Measurements from ENCODE around the gene MAPKAP1. TPM values are rescaled to one million over a fixed set of nuclear protein-coding genes. Genes with fewer than 3 reads are reported as not detected.
"Not testable (repeated sequence)": the region's sequence is repeated elsewhere in the genome, so short reads cannot be mapped to it uniquely, and the experiment has no call there.

Gene MAPKAP1
- total and polyA plus RNA-seq, 4 donors: 44.5 to 64.0 (median 62.6) TPM

DNA sequence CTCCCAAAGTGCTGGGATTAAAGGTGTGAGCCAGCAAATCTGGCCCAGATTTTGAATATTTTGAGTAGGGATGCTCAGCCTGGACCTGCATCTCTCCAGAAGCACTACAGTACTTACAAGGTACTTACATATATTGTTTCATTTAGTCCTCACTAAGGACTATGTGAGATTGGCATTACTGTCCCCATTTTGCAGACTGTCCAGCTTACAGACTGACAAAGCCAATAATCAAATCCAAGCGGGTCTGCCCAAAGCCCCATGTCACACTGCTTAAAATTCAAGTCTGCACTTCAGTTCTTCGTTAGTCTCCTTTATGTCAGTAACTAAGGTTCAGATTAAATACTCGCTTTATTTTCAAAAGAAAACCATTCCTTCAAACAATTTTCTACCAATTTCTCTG, 7.1 kb downstream of the MAPKAP1 start:
- Histone ChIP-seq H3K4me3 (ENCODE audit: low read depth, low read length) (no peak overlapping the region), H3K9me3 (ENCODE audit: control insufficient read depth, insufficient read depth, low read length) (no peaks in the 10 kb centered on the region), H3K4me1 (ENCODE audit: control insufficient read depth, insufficient read depth, low read length) (no peaks in the 10 kb centered on the region), H3K27ac (ENCODE audit: low read depth, low read length) (no peak overlapping the region), H3K36me3 (ENCODE audit: control insufficient read depth, insufficient read depth, low read length) (no peaks in the 10 kb centered on the region), H3K27me3 (ENCODE audit: control insufficient read depth, insufficient read depth, low read length) (no peaks in the 10 kb centered on the region)
- WGBS (ENCODE audit: insufficient coverage): 59% methylated on average over 2 of the region's 3 CpGs
- no peak for DNase-seq (ENCODE audit: low read depth in 4 of 6, low spot score in 6 of 6)

DNA sequence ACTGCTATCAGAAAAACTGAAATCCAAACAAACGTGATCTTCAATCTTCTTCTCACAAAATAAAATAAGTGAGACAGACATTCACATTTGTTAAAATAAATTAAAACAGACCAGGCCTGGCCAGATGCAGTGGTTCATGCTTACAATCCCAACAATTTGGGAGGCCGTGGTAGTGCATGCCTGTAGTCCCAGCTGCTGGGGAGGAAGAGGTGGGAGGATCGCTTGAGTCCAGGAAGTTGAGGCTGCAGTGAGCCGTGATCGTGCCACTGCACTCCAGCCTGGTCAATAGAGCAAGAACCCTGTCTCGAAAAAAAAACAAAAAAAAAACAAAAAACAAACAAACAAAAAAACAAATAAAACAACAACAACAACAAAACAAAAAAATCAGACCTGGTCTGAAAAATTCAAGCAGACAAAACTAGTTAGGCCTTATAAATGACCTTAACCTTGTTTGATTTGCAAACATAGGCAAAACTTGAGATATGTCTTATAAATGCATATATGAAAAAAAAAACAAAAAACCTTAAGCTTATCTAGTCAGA, 10.8 kb downstream of the MAPKAP1 start:
- Histone ChIP-seq H3K27me3 (ENCODE audit: control insufficient read depth, insufficient read depth, low read length) (no peaks in the 10 kb centered on the region), H3K27ac (ENCODE audit: low read depth, low read length) (no peak overlapping the region), H3K9me3 (ENCODE audit: control insufficient read depth, insufficient read depth, low read length) (no peaks in the 10 kb centered on the region), H3K4me1 (ENCODE audit: control insufficient read depth, insufficient read depth, low read length) (no peaks in the 10 kb centered on the region), H3K4me3 (ENCODE audit: low read depth, low read length) (no peak overlapping the region), H3K36me3 (ENCODE audit: control insufficient read depth, insufficient read depth, low read length) (no peaks in the 10 kb centered on the region)
- WGBS (ENCODE audit: insufficient coverage): 92% methylated on average over 4 of the region's 6 CpGs
- no peak for DNase-seq (ENCODE audit: low read depth in 4 of 6, low spot score in 6 of 6)

DNA sequence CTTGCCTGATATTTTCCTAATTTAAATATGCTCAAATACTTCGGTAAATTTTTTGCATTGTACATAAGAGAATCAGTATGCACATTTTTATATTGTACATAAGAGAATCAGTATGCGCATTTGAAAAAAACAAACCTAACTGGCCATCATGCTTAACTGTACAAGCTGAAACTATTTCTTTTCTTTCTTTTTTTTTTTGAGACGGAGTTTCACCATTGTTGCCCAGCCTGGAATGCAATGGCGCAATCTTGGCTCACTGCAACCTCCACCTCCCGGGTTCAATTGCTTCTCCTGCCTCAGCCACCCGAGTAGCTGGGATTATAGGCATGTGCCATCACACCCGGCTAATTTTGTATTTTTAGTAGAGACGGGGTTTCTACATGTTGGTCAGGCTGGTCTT, 11.5 kb downstream of the MAPKAP1 start:
- H3K4me3 ChIP-seq (ENCODE audit: low read depth, low read length); DNase-seq (ENCODE audit: low read depth in 4 of 6, low spot score in 6 of 6); H3K27me3 ChIP-seq (ENCODE audit: control insufficient read depth, insufficient read depth, low read length); H3K4me1 ChIP-seq (ENCODE audit: control insufficient read depth, insufficient read depth, low read length); H3K36me3 ChIP-seq (ENCODE audit: control insufficient read depth, insufficient read depth, low read length); H3K9me3 ChIP-seq (ENCODE audit: control insufficient read depth, insufficient read depth, low read length); H3K27ac ChIP-seq (ENCODE audit: low read depth, low read length): not testable (repeated sequence)
- 65% methylated on average over 2 of the region's 8 CpGs for WGBS (ENCODE audit: insufficient coverage)

DNA sequence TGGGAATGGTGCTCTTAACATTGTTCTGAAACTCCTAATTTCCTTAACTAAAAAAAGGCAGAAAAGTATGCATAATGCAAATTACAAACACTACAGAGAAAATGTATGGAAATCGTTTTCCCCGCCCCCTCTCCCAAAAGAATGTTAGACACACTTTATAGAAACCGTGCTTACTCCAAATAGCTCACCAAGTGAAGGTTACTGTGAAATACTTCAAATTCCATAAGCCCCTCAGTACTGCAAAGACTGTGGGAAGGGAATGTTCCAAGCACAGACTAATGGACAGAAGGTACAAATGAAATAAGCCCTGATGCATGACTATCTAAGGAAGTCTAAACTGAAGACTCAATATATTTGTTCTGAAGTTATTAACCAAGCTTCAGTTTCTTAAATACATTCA, 12.5 kb downstream of the MAPKAP1 start:
- H3K27me3 ChIP-seq (ENCODE audit: control insufficient read depth, insufficient read depth, low read length): no peaks in the 10 kb centered on the region
- WGBS (ENCODE audit: insufficient coverage): no CpG with 5 or more reads among the region's 3 CpGs
- no peak overlapping the region for H3K4me3 ChIP-seq (ENCODE audit: low read depth, low read length)
- DNase-seq (ENCODE audit: low read depth in 4 of 6, low spot score in 6 of 6): no peak
- no peaks in the 10 kb centered on the region for H3K4me1 ChIP-seq (ENCODE audit: control insufficient read depth, insufficient read depth, low read length)
- H3K27ac ChIP-seq (ENCODE audit: low read depth, low read length): no peak overlapping the region
- H3K36me3 ChIP-seq (ENCODE audit: control insufficient read depth, insufficient read depth, low read length): no peaks in the 10 kb centered on the region
- no peaks in the 10 kb centered on the region for H3K9me3 ChIP-seq (ENCODE audit: control insufficient read depth, insufficient read depth, low read length)

- not testable (repeated sequence) for DNase-seq (ENCODE audit: low read depth in 4 of 6, low spot score in 6 of 6); H3K27ac ChIP-seq (ENCODE audit: low read depth, low read length); H3K9me3 ChIP-seq (ENCODE audit: control insufficient read depth, insufficient read depth, low read length); H3K36me3 ChIP-seq (ENCODE audit: control insufficient read depth, insufficient read depth, low read length); H3K4me3 ChIP-seq (ENCODE audit: low read depth, low read length); H3K27me3 ChIP-seq (ENCODE audit: control insufficient read depth, insufficient read depth, low read length); H3K4me1 ChIP-seq (ENCODE audit: control insufficient read depth, insufficient read depth, low read length)
- WGBS (ENCODE audit: insufficient coverage): no CpG with 5 or more reads among the region's 10 CpGs
Measured at GRCh38 chr9:125693492-125693891, 13.5 kb downstream of the MAPKAP1 start.

DNA sequence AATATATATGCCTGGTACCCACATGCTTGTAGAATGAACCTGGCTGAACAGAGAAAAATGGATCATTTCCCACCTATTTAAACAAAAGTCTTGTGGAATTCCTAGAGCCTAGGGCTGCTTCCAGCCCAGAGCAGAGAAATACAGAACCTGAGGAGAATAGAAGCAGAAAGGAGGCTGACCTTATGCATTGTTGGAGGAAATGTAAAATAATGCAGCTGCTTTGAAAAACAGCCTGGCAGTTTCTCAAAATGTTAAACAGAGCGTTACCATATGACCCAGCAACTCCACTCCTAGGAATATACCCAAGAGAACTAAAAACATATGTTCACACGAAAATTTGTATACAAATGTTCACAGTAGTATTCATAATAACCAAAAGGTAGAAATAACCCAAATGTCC, 15.1 kb downstream of the MAPKAP1 start:
- H3K4me3 ChIP-seq (ENCODE audit: low read depth, low read length): no peak overlapping the region
- no CpG with 5 or more reads among the region's 2 CpGs for WGBS (ENCODE audit: insufficient coverage)
- no peaks in the 10 kb centered on the region for H3K9me3 ChIP-seq (ENCODE audit: control insufficient read depth, insufficient read depth, low read length)
- no peak overlapping the region for H3K27ac ChIP-seq (ENCODE audit: low read depth, low read length)
- H3K4me1 ChIP-seq (ENCODE audit: control insufficient read depth, insufficient read depth, low read length): no peaks in the 10 kb centered on the region
- H3K27me3 ChIP-seq (ENCODE audit: control insufficient read depth, insufficient read depth, low read length): no peaks in the 10 kb centered on the region
- DNase-seq (ENCODE audit: low read depth in 4 of 6, low spot score in 6 of 6): no peak
- no peaks in the 10 kb centered on the region for H3K36me3 ChIP-seq (ENCODE audit: control insufficient read depth, insufficient read depth, low read length)

DNA sequence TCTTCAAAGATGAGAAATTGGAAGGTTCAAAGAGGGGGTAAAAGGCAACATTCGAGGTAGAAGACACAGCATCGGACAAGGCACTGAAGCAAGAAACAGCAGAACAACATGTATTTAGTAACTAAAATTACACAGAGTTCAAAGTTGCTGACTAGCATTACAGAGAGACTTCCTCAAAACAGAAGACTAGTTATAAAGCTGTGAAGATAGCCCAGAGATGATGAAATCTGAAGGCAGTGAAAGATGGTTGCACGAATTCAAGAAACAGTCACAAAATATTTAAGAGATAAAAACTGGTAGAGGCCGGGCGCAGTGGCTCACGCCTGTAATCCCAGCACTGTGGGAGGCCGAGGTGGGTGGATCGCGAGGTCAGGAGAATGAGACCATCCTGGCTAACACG, 16.3 kb downstream of the MAPKAP1 start:
- Histone ChIP-seq H3K9me3 (ENCODE audit: control insufficient read depth, insufficient read depth, low read length) (no peaks in the 10 kb centered on the region), H3K27me3 (ENCODE audit: control insufficient read depth, insufficient read depth, low read length) (no peaks in the 10 kb centered on the region), H3K27ac (ENCODE audit: low read depth, low read length) (no peak overlapping the region), H3K36me3 (ENCODE audit: control insufficient read depth, insufficient read depth, low read length) (no peaks in the 10 kb centered on the region), H3K4me1 (ENCODE audit: control insufficient read depth, insufficient read depth, low read length) (no peaks in the 10 kb centered on the region), H3K4me3 (ENCODE audit: low read depth, low read length) (no peak overlapping the region)
- no peak for DNase-seq (ENCODE audit: low read depth in 4 of 6, low spot score in 6 of 6)
- WGBS (ENCODE audit: insufficient coverage): 100% methylated on average over 3 of the region's 10 CpGs

DNA sequence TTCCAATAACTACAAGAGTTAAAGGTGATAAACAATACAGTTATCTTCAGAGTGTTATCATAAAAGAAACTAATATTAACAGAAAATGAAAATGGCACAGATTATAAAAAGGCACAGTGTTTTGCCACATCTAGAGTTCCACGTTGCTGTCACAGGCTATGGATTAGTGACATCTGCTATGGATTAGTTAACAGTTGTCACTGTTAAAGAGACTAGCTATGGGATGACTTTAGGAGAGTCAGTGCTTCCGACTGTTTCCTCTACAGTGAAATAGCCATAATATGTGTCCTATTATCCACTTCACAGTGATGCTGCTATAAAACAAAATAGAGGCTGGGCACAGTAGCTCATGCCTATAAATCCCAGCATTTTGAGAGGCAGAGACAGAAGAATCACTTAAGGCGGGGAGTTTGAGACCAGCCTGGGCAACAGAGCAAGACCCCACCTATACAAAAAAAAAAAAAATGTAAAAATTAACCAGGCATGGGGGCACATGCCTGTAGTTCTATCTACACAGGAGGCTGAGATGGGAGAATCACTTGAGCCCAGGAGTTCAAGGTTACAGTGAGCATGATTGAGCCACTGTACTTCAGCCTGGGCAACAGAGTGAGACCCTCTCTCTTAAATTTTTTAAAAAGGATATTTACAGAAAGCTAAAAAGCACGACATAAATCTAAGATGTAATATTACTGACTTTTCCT, 19.7 kb downstream of the MAPKAP1 start:
- no peak for DNase-seq (ENCODE audit: low read depth in 4 of 6, low spot score in 6 of 6)
- peaks cover 3% of the 10 kb centered on the region for H3K36me3 ChIP-seq (ENCODE audit: control insufficient read depth, insufficient read depth, low read length)
- no peak overlapping the region for H3K27ac ChIP-seq (ENCODE audit: low read depth, low read length)
- H3K9me3 ChIP-seq (ENCODE audit: control insufficient read depth, insufficient read depth, low read length): no peaks in the 10 kb centered on the region
- H3K27me3 ChIP-seq (ENCODE audit: control insufficient read depth, insufficient read depth, low read length): no peaks in the 10 kb centered on the region
- no peaks in the 10 kb centered on the region for H3K4me1 ChIP-seq (ENCODE audit: control insufficient read depth, insufficient read depth, low read length)
- WGBS (ENCODE audit: insufficient coverage): 57% methylated on average over 1 of the region's 4 CpGs
- H3K4me3 ChIP-seq (ENCODE audit: low read depth, low read length): no peak overlapping the region

DNA sequence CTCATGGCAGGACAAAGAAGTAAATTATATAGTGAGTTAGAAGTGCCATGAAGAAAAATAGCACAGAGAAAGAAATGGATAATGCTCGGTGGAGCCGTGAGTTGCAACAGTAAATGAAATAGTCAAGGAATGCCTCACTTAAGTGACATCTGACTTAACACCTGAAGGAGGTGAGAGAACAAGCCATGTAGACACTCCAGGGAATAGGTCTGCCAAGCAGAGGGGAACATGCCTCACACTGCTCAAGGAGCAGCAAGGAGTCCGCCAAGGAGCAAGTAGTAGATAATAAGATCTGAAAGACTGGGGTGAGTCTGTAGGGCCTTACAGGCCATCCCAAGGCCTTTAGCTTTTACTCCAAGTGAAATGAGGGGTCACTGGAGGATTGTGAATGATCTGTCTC, 21.8 kb downstream of the MAPKAP1 start:
- no peak overlapping the region for H3K4me3 ChIP-seq (ENCODE audit: low read depth, low read length)
- no peak overlapping the region for H3K27ac ChIP-seq (ENCODE audit: low read depth, low read length)
- no peaks in the 10 kb centered on the region for H3K27me3 ChIP-seq (ENCODE audit: control insufficient read depth, insufficient read depth, low read length)
- peaks cover 3% of the 10 kb centered on the region for H3K36me3 ChIP-seq (ENCODE audit: control insufficient read depth, insufficient read depth, low read length)
- no peaks in the 10 kb centered on the region for H3K4me1 ChIP-seq (ENCODE audit: control insufficient read depth, insufficient read depth, low read length)
- DNase-seq (ENCODE audit: low read depth in 4 of 6, low spot score in 6 of 6): no peak
- H3K9me3 ChIP-seq (ENCODE audit: control insufficient read depth, insufficient read depth, low read length): no peaks in the 10 kb centered on the region
- 93% methylated on average over 3 of the region's 3 CpGs for WGBS (ENCODE audit: insufficient coverage)

DNA sequence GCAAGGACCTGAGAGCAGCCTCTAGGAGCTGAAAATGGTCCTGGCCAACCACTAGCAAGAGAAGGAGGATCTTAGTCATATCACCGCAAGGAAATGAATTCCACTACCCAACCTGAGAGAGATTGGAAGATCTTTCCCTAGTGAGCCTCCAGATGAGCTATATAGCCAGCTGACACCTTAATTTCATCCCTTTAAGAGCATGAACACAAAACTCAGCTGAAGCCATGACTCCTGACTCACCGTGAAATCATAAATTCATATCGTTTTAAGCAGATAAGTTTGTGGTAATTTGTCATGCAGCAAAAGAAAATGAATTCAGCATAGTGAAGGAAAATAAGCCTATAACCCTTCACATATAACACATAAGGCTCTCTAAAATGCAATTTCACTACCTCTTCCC, 23.5 kb downstream of the MAPKAP1 start:
- DNase-seq (ENCODE audit: low read depth in 4 of 6, low spot score in 6 of 6): no peak
- H3K27me3 ChIP-seq (ENCODE audit: control insufficient read depth, insufficient read depth, low read length): no peaks in the 10 kb centered on the region
- no peak overlapping the region for H3K27ac ChIP-seq (ENCODE audit: low read depth, low read length)
- H3K4me1 ChIP-seq (ENCODE audit: control insufficient read depth, insufficient read depth, low read length): no peaks in the 10 kb centered on the region
- no peak overlapping the region for H3K4me3 ChIP-seq (ENCODE audit: low read depth, low read length)
- H3K9me3 ChIP-seq (ENCODE audit: control insufficient read depth, insufficient read depth, low read length): no peaks in the 10 kb centered on the region
- WGBS (ENCODE audit: insufficient coverage): no CpG with 5 or more reads among the region's 3 CpGs
- H3K36me3 ChIP-seq (ENCODE audit: control insufficient read depth, insufficient read depth, low read length): peaks cover 3% of the 10 kb centered on the region

Measured in spinal cord (tissue), 10 donors.